Adipocyte (in vitro differentiated cells): ENCODE results near the gene CD74.

Experiments used
- DNase-seq: peaks from one replicate; pipeline ENCODE4 v3.0.0-alpha.2; 2015; ENCODE audit warnings: low read depth
- H3K27me3 ChIP-seq: replicated peaks from 2 replicates; pipeline ENCODE4 v1.7.0; 2013; ENCODE audit warnings: mild to moderate bottlenecking, low read length, moderate library complexity; ENCODE audit not compliant: control insufficient read depth, insufficient read depth
- H3K36me3 ChIP-seq: 2 replicates; pipeline ENCODE4 v1.7.0; 2013; ENCODE audit warnings: low read length, mild to moderate bottlenecking, moderate library complexity; ENCODE audit not compliant: control insufficient read depth, insufficient read depth, severe bottlenecking
- H3K4me1 ChIP-seq: 2 replicates; pipeline ENCODE4 v1.7.0; 2013; ENCODE audit warnings: mild to moderate bottlenecking, low read length, moderate library complexity; ENCODE audit not compliant: control insufficient read depth, insufficient read depth
- H3K4me3 ChIP-seq: 2 replicates; pipeline ENCODE4 v1.7.0; 2013; ENCODE audit warnings: mild to moderate bottlenecking, low read length, moderate library complexity
- H3K9ac ChIP-seq: 2 replicates; pipeline ENCODE4 v1.7.0; 2013; ENCODE audit warnings: mild to moderate bottlenecking, low read length, moderate library complexity
- H3K9me3 ChIP-seq: 2 replicates; pipeline ENCODE4 v1.7.0; 2013; ENCODE audit warnings: mild to moderate bottlenecking, low read length, moderate library complexity; ENCODE audit not compliant: control insufficient read depth

Gene CD74

DNA sequence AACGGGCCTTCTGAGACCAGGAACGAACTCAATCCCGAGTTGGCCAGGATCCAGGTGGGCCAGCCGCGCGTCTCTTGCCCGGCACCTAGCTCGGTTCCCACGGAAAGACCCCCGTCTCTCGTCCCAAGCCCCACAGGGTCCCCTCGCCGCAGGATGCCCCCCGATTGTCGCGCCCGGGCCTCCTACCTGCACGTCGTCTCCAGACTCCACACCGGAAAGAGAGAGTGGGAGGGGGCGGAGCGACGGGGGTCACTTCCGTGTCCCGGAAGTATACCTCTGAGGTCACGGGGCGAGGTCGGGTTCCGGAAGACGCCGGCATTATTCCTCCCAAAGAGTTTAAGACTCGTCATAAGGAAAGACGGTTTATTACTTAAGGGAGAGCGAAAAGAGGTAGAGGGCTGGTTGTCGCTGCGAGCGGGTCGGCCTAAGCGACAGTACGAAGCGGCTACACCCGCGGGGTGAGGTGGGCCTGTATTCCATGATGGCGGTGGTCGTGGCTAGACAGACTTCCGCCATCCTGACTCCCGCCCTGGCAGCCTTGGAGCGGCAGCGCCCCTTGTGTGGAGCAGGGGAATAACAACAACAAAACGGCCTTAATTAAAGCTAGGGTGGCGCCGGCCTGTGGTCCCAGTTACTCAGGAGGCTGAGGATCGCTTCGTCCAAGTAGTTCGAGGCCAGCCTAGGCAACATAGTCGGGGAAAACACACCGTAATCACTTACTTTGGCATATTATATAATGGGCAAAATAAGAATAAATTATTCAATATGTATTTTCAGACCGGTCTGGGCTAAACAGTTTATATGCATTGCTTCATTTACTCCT lies 37.0 kb upstream of the CD74 start, which contains the start of gene RPS14:
RPS14 (minus strand) TSS at position 223 of the 823 bp plus-strand sequence. CDS start 2,006 bp downstream, outside the sequence.
- DNase-seq, result peak; percentile 94
- peak within 1 kb of the TSS; percentile 100 for H3K9ac ChIP-seq
- no peaks in the 10 kb centered on the region for H3K9me3 ChIP-seq
- H3K4me3 ChIP-seq, result peak within 1 kb of the TSS; percentile 100
- H3K36me3 ChIP-seq, result peaks cover 34% of the 10 kb centered on the region
- no peaks in the 10 kb centered on the region for H3K27me3 ChIP-seq
- H3K4me1 ChIP-seq, result peaks cover 31% of the 10 kb centered on the region

- peak overlapping the region; percentile 100 for H3K9ac ChIP-seq
- H3K36me3 ChIP-seq, result peaks cover 41% of the 10 kb centered on the region
- peak overlapping the region; percentile 100 for H3K4me3 ChIP-seq
- H3K27me3 ChIP-seq, result no peaks in the 10 kb centered on the region
- H3K4me1 ChIP-seq, result peaks cover 31% of the 10 kb centered on the region
- DNase-seq, result peak; percentile 58
- no peaks in the 10 kb centered on the region for H3K9me3 ChIP-seq
Observed at GRCh38 chr5:150448952-150449516, 36.3 kb upstream of the CD74 start.

DNA sequence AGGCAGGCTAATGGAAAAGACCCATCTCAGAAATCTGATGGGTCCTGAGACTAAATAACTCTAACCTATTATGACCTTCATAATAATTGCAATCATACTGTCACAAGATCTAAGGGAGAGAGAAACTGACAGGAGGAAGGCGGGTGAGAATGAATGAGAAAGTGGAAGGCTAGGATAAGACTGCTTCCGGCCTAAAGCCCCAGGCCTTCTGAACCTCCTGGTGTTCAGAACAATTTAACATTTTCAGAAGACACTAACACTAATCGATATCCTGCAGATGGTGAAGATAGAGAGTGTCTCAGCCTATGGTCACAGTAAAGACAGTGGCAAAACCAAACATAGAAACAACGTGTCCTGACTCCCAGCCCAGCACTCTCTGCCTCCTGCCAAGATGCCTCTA lies 35.6 kb upstream of the CD74 start:
- Histone ChIP-seq H3K4me1 (peaks cover 31% of the 10 kb centered on the region), H3K9me3 (no peaks in the 10 kb centered on the region), H3K4me3 (peak overlapping the region; percentile 100), H3K27me3 (no peaks in the 10 kb centered on the region), H3K9ac (peak overlapping the region; percentile 100), H3K36me3 (peaks cover 48% of the 10 kb centered on the region)
- DNase-seq, result no peak

DNA sequence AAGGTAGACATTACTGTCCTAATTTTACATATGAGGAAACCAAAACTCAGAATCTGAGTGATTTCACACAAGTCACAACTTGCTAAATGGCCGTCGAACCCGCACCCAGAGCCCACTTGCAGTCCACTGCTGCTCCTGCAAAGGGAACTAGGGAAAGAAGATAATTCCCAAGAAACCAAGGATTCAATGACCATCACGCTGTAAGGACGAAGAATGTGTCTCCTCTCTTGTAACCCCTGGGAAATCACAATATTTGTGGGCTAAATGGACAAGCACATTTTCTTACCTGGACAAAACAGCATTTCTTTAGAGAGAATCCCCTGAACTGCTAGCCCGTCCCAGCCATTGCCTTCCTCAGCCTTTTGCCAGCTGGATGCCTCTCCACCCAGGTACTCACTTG lies 34.5 kb upstream of the CD74 start:
- H3K4me1 ChIP-seq, result peaks cover 34% of the 10 kb centered on the region
- peak overlapping the region; percentile 100 for H3K4me3 ChIP-seq
- H3K9ac ChIP-seq, result peak overlapping the region; percentile 100
- DNase-seq, result no peak
- no peaks in the 10 kb centered on the region for H3K27me3 ChIP-seq
- H3K9me3 ChIP-seq, result no peaks in the 10 kb centered on the region
- H3K36me3 ChIP-seq, result peaks cover 51% of the 10 kb centered on the region

GRCh38 chr5:150446583-150446982 lies 33.9 kb upstream of the CD74 start:
- Histone ChIP-seq H3K36me3 (peaks cover 51% of the 10 kb centered on the region), H3K4me3 (no peak overlapping the region), H3K9ac (peak overlapping the region; percentile 100), H3K9me3 (no peaks in the 10 kb centered on the region), H3K27me3 (no peaks in the 10 kb centered on the region), H3K4me1 (peaks cover 40% of the 10 kb centered on the region)
- DNase-seq, result no peak

DNA sequence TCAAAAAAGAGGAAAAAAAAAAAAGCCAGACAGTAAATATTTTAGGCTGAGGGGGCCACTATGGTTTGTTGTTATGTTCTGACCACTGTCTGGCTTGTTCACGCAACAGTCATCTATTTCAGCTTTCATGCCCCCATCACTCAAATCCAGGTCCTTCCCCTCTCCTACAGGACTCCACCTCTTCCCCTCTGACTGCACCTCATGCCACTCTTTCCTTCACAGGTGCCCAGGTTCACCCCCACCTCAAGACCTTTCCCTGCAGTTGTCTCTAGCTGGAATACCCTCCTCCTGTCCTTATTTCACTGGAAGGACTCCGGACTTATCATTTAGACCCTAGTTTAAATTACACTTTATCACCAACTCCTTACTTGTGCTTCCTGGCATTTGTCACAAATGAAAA lies 33.4 kb upstream of the CD74 start:
- DNase-seq, result no peak
- H3K4me1 ChIP-seq, result peaks cover 45% of the 10 kb centered on the region
- no peaks in the 10 kb centered on the region for H3K27me3 ChIP-seq
- H3K9ac ChIP-seq, result no peak overlapping the region
- no peak overlapping the region for H3K4me3 ChIP-seq
- H3K36me3 ChIP-seq, result peaks cover 51% of the 10 kb centered on the region
- H3K9me3 ChIP-seq, result no peaks in the 10 kb centered on the region

- peaks cover 51% of the 10 kb centered on the region for H3K36me3 ChIP-seq
Observed at GRCh38 chr5:150444770-150445169, 32.1 kb upstream of the CD74 start.

GRCh38 chr5:150443242-150444075 lies 30.7 kb upstream of the CD74 start:
- H3K4me1 ChIP-seq, result peaks cover 46% of the 10 kb centered on the region
- H3K9me3 ChIP-seq, result no peaks in the 10 kb centered on the region
- H3K36me3 ChIP-seq, result peaks cover 51% of the 10 kb centered on the region
- H3K27me3 ChIP-seq, result no peaks in the 10 kb centered on the region
- H3K4me3 ChIP-seq, result no peak overlapping the region
- no peak for DNase-seq
- no peak overlapping the region for H3K9ac ChIP-seq

More at GRCh38 chr5:150444770-150445169, 32.1 kb upstream of the CD74 start:
- H3K4me3 ChIP-seq, result no peak overlapping the region
- DNase-seq, result no peak
- H3K4me1 ChIP-seq, result peaks cover 46% of the 10 kb centered on the region
- H3K9me3 ChIP-seq, result no peaks in the 10 kb centered on the region
- H3K27me3 ChIP-seq, result no peaks in the 10 kb centered on the region
- peak overlapping the region; percentile 16 for H3K9ac ChIP-seq

DNA sequence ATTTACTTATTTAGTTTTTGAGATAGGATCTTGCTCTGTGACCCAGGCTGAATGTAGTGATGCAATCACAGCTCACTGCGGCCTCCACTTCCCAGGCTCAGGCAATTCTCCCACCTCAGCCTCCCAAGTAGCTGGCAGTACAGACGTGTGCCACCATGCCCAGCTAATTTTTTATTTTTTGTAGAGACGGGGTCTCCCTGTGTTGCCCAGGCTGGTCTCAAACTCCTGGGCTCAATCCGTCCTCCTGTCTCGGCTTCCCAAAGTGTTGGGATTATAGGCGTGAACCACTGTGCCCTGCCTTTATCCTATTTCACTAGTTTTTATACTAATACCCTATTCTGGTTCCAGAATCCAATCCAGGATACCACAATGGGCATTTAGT lies 30.0 kb upstream of the CD74 start:
- no peaks in the 10 kb centered on the region for H3K27me3 ChIP-seq
- H3K4me1 ChIP-seq, result peaks cover 39% of the 10 kb centered on the region
- no peaks in the 10 kb centered on the region for H3K9me3 ChIP-seq
- no peak for DNase-seq
- H3K4me3 ChIP-seq, result no peak overlapping the region
- H3K36me3 ChIP-seq, result peaks cover 47% of the 10 kb centered on the region
- H3K9ac ChIP-seq, result no peak overlapping the region

DNA sequence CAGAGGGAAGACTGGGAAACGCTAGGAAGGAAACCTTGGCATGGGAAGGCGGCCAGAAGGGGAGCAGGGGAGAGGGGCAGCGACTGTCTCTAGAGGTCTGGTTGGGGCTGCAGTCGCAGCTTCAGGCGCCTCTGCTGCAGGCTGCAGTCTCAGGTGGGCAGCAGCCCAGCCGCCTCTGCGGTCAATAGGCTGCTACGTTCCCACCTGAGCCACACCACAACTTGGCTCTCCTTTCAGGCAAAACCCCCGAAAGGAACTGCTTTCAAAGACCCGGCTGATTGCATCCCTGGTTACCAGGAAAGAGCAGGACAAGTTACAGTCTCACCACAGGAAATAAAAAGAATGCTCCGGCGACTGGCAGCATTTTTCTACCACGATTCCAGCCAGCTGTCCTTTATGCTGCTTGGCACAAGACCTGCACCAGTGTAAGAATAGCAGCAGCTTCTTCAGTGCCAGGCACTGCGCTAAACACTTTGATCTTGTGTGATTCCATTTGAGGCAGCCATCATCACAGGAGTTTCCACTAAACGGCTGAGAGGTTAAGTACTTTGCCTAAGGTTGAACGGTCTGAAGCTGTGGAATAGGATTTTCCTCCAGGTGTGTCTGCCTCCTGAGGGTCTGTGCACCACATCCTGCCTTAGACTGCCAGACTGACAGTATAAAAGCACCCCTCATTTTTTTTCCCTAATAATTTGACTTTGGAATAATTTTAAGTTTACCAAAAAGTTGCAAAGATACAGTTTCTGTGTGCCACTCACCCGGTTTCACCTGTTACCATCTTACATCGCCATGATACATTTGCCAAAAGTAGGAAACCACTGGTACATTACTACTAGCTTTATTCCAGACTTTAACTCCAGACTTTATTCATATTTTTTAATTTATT lies 29.3 kb upstream of the CD74 start:
- no peaks in the 10 kb centered on the region for H3K9me3 ChIP-seq
- peak overlapping the region; percentile 36 for H3K9ac ChIP-seq
- H3K36me3 ChIP-seq, result peaks cover 40% of the 10 kb centered on the region
- H3K27me3 ChIP-seq, result no peaks in the 10 kb centered on the region
- peaks cover 32% of the 10 kb centered on the region for H3K4me1 ChIP-seq
- H3K4me3 ChIP-seq, result no peak overlapping the region
- no peak for DNase-seq
